ENCODE data around the gene PCSK6. TPM values are rescaled to one million over a fixed set of nuclear protein-coding genes. Genes with fewer than 3 reads are reported as not detected.

PCSK6 gene
- total RNA-seq, 1 donor from 2014 or later = 1.3 TPM

- FAIRE-seq = no peak
- H3K9me3 Mint-ChIP-seq (ENCODE audit: unreplicated experiment) = peaks cover 15% of the 10 kb centered on the region
- H3K4me1 Mint-ChIP-seq (ENCODE audit: low read depth, unreplicated experiment) = no peaks in the 10 kb centered on the region
Observed at GRCh38 chr15:101521069-101521468, 31.6 kb upstream of the PCSK6 start.

GRCh38 chr15:101520395-101520794 is 30.9 kb upstream of the PCSK6 start:
- FAIRE-seq = no peak
- no peaks in the 10 kb centered on the region for H3K4me1 ChIP-seq (ENCODE audit: insufficient read depth, low read length)
- TF ChIP-seq CTCF (IDR thresholded peaks at IDR 0.05; ENCODE audit: insufficient read depth, low read depth, low read length) = no peak
- no peak for TF ChIP-seq EZH2 (IDR thresholded peaks at IDR 0.05; ENCODE audit: insufficient read depth, low read length)
- H3K79me2 ChIP-seq (ENCODE audit: insufficient read depth, low read length) = no peaks in the 10 kb centered on the region
- H4K20me1 ChIP-seq (ENCODE audit: insufficient read depth, low read length) = no peaks in the 10 kb centered on the region
- DNase-seq (ENCODE audit: low read depth) = no peak
- H3K27me3 ChIP-seq (ENCODE audit: insufficient read depth, low read length) = peaks cover 3% of the 10 kb centered on the region
- Mint-ChIP-seq H3K4me3 (ENCODE audit: unreplicated experiment) (no peak overlapping the region), H3K4me1 (ENCODE audit: low read depth, unreplicated experiment) (no peaks in the 10 kb centered on the region), H3K9me3 (ENCODE audit: unreplicated experiment) (peaks cover 17% of the 10 kb centered on the region), H3K27ac (ENCODE audit: unreplicated experiment) (no peak overlapping the region), H3K27me3 (ENCODE audit: low read depth, unreplicated experiment) (peaks cover 20% of the 10 kb centered on the region), H3K36me3 (ENCODE audit: low read depth, unreplicated experiment) (peaks cover 2% of the 10 kb centered on the region)
- H3K4me3 ChIP-seq (ENCODE audit: insufficient read depth, low read depth, low read length) = no peak overlapping the region
- H3K9ac ChIP-seq (ENCODE audit: low read length) = no peak overlapping the region
- H3K36me3 ChIP-seq (ENCODE audit: insufficient read depth, low read length) = no peaks in the 10 kb centered on the region
- H3K27ac ChIP-seq (ENCODE audit: low read depth, low read length) = no peak overlapping the region
- no peak overlapping the region for H3K4me2 ChIP-seq (ENCODE audit: low read length)
- peaks cover 4% of the 10 kb centered on the region for H3K9me3 ChIP-seq (ENCODE audit: insufficient read depth, low read depth, low read length)
- H2AFZ ChIP-seq (ENCODE audit: low read depth, low read length) = no peak overlapping the region

More at GRCh38 chr15:101521069-101521468, 31.6 kb upstream of the PCSK6 start:
- Mint-ChIP-seq H3K27me3 (ENCODE audit: low read depth, unreplicated experiment) (peaks cover 20% of the 10 kb centered on the region), H3K4me3 (ENCODE audit: unreplicated experiment) (no peak overlapping the region), H3K27ac (ENCODE audit: unreplicated experiment) (no peak overlapping the region), H3K36me3 (ENCODE audit: low read depth, unreplicated experiment) (peaks cover 2% of the 10 kb centered on the region)
- H3K4me1 ChIP-seq (ENCODE audit: insufficient read depth, low read length) = no peaks in the 10 kb centered on the region
- peaks cover 3% of the 10 kb centered on the region for H3K27me3 ChIP-seq (ENCODE audit: insufficient read depth, low read length)
- no peaks in the 10 kb centered on the region for H4K20me1 ChIP-seq (ENCODE audit: insufficient read depth, low read length)
- DNase-seq (ENCODE audit: low read depth) = no peak
- no peak overlapping the region for H3K4me2 ChIP-seq (ENCODE audit: low read length)
- H3K79me2 ChIP-seq (ENCODE audit: insufficient read depth, low read length) = no peaks in the 10 kb centered on the region
- TF ChIP-seq EZH2 (IDR thresholded peaks at IDR 0.05; ENCODE audit: insufficient read depth, low read length) = no peak
- peaks cover 4% of the 10 kb centered on the region for H3K9me3 ChIP-seq (ENCODE audit: insufficient read depth, low read depth, low read length)
- no peaks in the 10 kb centered on the region for H3K36me3 ChIP-seq (ENCODE audit: insufficient read depth, low read length)
- no peak overlapping the region for H2AFZ ChIP-seq (ENCODE audit: low read depth, low read length)
- no peak overlapping the region for H3K9ac ChIP-seq (ENCODE audit: low read length)
- H3K4me3 ChIP-seq (ENCODE audit: insufficient read depth, low read depth, low read length) = no peak overlapping the region
- no peak overlapping the region for H3K27ac ChIP-seq (ENCODE audit: low read depth, low read length)

- H3K27ac ChIP-seq (ENCODE audit: low read depth, low read length) = no peak overlapping the region
- H3K27ac Mint-ChIP-seq (ENCODE audit: unreplicated experiment) = no peak overlapping the region
- DNase-seq (ENCODE audit: low read depth) (no peak), FAIRE-seq (no peak)
- no peaks in the 10 kb centered on the region for H3K4me1 Mint-ChIP-seq (ENCODE audit: low read depth, unreplicated experiment)
- no peaks in the 10 kb centered on the region for H3K36me3 ChIP-seq (ENCODE audit: insufficient read depth, low read length)
- H3K4me1 ChIP-seq (ENCODE audit: insufficient read depth, low read length) = no peaks in the 10 kb centered on the region
- peaks cover 11% of the 10 kb centered on the region for H3K27me3 Mint-ChIP-seq (ENCODE audit: low read depth, unreplicated experiment)
- H3K4me2 ChIP-seq (ENCODE audit: low read length) = no peak overlapping the region
- H3K4me3 Mint-ChIP-seq (ENCODE audit: unreplicated experiment) = no peak overlapping the region
- H3K9me3 ChIP-seq (ENCODE audit: insufficient read depth, low read depth, low read length) = peaks cover 7% of the 10 kb centered on the region
- TF ChIP-seq EZH2 (IDR thresholded peaks at IDR 0.05; ENCODE audit: insufficient read depth, low read length) = no peak
- TF ChIP-seq CTCF (IDR thresholded peaks at IDR 0.05; ENCODE audit: insufficient read depth, low read depth, low read length) = no peak
- H3K4me3 ChIP-seq (ENCODE audit: insufficient read depth, low read depth, low read length) = no peak overlapping the region
- H3K27me3 ChIP-seq (ENCODE audit: insufficient read depth, low read length) = peaks cover 3% of the 10 kb centered on the region
- no peak overlapping the region for H3K9ac ChIP-seq (ENCODE audit: low read length)
- peaks cover 20% of the 10 kb centered on the region for H3K9me3 Mint-ChIP-seq (ENCODE audit: unreplicated experiment)
- no peaks in the 10 kb centered on the region for H4K20me1 ChIP-seq (ENCODE audit: insufficient read depth, low read length)
- H3K36me3 Mint-ChIP-seq (ENCODE audit: low read depth, unreplicated experiment) = no peaks in the 10 kb centered on the region
- H2AFZ ChIP-seq (ENCODE audit: low read depth, low read length) = no peak overlapping the region
- H3K79me2 ChIP-seq (ENCODE audit: insufficient read depth, low read length) = no peaks in the 10 kb centered on the region
Observed at GRCh38 chr15:101517504-101517903, 28.0 kb upstream of the PCSK6 start.
